ENCODE data around the gene TOX4.
"Not testable (repeated sequence)": the region's sequence is repeated elsewhere in the genome, so short reads cannot be mapped to it uniquely, and the experiment has no call there.

The TOX4 gene

DNA sequence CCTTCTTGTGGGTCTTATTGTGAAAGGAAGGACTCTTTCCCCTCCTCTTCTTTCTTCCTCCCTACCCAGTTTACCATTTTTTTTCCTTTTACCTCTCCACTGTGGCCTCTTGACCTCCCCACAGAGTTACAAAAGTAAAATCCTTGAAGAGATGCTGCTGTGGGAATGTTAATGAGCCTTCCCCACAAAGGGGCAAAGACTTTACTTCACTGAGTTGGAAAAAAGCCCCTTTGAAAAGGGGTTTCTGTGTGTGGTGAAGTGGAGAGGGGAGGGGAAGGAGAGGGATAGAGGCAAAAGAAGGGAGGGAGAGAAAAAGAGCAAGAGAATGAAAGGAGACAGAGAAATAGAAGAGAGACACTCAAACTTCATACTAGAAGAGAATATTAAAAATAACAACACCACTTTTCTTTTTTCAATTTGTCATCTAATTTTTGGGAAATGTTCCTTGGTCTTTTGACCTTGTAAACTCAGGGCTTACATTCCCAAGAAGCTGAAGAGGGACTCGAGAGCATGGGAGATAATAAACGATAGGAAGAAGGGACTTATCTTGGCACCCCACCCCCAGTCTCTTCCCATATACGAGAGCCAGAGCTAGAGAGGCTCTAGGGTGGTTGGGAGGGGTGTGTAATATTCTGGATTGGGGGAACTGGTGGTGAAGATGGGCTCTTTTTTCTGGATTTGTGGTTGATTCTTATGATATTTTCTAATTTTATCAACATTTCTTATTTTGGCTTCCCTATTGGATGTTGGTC lies 62.4 kb downstream of the TOX4 start:
- Histone ChIP-seq H3K9me3 (no peaks in the 10 kb centered on the region), H3K27me3 (peaks cover 0 to 56% of the 10 kb centered on the region in 2 donors), H3K36me3 (no peaks in the 10 kb centered on the region), H3K4me3 (no peak overlapping the region), H3K27ac (no peak overlapping the region), H3K4me1 (peaks cover 0 to 10% (median 7%) of the 10 kb centered on the region in 4 donors)
- DNase-seq: no peak
- intact Hi-C loops (cut with DNase I; ENCODE audit: low total_unique reads): no loop called here
- TF ChIP-seq, protein P1, sequence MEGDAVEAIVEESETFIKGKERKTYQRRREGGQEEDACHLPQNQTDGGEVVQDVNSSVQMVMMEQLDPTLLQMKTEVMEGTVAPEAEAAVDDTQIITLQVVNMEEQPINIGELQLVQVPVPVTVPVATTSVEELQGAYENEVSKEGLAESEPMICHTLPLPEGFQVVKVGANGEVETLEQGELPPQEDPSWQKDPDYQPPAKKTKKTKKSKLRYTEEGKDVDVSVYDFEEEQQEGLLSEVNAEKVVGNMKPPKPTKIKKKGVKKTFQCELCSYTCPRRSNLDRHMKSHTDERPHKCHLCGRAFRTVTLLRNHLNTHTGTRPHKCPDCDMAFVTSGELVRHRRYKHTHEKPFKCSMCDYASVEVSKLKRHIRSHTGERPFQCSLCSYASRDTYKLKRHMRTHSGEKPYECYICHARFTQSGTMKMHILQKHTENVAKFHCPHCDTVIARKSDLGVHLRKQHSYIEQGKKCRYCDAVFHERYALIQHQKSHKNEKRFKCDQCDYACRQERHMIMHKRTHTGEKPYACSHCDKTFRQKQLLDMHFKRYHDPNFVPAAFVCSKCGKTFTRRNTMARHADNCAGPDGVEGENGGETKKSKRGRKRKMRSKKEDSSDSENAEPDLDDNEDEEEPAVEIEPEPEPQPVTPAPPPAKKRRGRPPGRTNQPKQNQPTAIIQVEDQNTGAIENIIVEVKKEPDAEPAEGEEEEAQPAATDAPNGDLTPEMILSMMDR (IDR thresholded peaks at IDR 0.05): no peak

DNA sequence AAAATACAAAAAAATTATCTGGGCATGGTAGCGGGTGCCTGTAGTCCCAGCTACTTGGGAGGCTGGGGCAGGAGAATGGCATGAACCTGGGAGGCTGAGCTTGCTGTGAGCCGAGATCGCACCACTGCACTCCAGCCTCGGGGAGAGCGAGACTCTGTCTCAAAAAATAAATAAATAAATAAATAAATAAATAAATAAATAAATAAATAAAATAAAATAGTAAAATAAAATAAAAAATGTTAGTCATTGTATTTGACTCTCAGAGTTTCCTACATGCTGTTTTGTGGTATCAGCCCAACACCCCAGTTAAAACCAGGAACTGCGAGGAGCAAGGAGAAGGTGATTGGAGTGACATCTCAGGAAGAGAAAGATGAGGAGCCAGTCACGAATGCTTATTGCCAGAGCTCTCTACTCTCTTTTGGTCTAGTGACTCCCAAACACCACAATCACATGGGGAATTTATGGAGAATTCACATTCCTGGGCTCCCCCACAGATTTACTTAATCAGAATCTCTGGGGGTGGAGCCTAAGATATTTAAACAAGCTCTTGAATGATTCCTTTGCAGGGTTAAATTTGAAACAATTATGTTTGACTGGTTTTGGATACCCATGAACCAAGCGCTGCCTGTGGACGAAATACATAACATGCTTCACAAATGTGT lies 64.5 kb downstream of the TOX4 start:
- no peak overlapping the region for H3K27ac ChIP-seq
- H3K9me3 ChIP-seq: no peaks in the 10 kb centered on the region
- H3K4me3 ChIP-seq: no peak overlapping the region
- H3K36me3 ChIP-seq: no peaks in the 10 kb centered on the region
- H3K27me3 ChIP-seq: peaks cover 0 to 38% of the 10 kb centered on the region in 2 donors
- H3K4me1 ChIP-seq: peaks cover 0 to 5% (median 4%) of the 10 kb centered on the region in 4 donors
- DNase-seq: no peak
- intact Hi-C loops (cut with DNase I; ENCODE audit: low total_unique reads): no loop called here
- TF ChIP-seq, protein P1 (IDR thresholded peaks at IDR 0.05): no peak

DNA sequence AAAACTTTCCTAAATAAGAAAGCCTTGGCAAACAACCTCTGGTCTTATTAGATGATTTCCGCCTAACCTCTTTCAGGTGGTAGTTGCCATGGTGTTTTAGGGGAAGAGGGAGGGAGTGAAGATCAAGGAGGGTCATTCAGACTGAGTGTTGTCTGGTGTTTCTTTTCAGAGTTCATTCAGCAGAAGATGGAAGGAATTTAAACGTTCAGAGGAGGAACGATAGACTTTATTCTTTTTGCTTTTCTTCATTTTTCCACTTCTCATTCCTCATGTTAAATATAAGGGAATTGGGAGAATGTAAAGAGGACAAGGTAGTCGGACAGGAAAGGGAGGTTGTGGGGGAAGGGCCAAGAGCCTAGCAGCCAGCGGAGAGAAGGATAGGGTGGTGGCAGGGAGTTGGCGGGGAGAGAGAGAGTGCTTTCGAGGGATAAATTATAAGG lies 66.5 kb downstream of the TOX4 start:
- no peak for DNase-seq
- TF ChIP-seq, protein P1 (IDR thresholded peaks at IDR 0.05): no peak
- no peaks in the 10 kb centered on the region for H3K36me3 ChIP-seq
- intact Hi-C loops (cut with DNase I; ENCODE audit: low total_unique reads): no loop called here
- H3K9me3 ChIP-seq: no peaks in the 10 kb centered on the region
- H3K4me3 ChIP-seq: no peak overlapping the region
- no peaks in the 10 kb centered on the region for H3K4me1 ChIP-seq
- H3K27ac ChIP-seq: no peak overlapping the region
- H3K27me3 ChIP-seq: peaks cover 0 to 20% of the 10 kb centered on the region in 2 donors

DNA sequence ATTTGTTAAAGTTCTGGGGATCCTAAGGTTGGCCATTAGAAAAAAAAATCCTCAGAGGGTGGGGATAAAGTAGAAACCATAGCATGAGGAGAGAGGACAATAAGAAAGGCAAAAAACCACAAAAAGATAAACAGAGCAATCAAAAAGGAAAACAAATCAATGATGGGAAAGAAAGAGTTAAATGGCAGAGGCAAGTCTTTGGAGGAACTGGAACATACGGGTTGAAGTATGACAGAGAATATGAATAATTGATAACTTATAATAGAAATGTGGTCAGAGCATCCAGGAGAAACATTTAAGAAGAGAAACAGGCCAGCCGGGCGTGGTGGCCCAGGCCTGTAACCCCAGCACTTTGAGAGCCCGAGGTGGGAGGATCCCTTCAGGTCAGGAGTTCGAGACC lies 67.0 kb downstream of the TOX4 start:
- Histone ChIP-seq H3K27me3 (peaks cover 0 to 18% of the 10 kb centered on the region in 2 donors), H3K27ac (no peak overlapping the region), H3K36me3 (no peaks in the 10 kb centered on the region), H3K9me3 (no peaks in the 10 kb centered on the region), H3K4me3 (no peak overlapping the region), H3K4me1 (no peaks in the 10 kb centered on the region)
- no peak for DNase-seq
- intact Hi-C loops (cut with DNase I; ENCODE audit: low total_unique reads): no loop called here
- TF ChIP-seq, protein P1 (IDR thresholded peaks at IDR 0.05): no peak

DNA sequence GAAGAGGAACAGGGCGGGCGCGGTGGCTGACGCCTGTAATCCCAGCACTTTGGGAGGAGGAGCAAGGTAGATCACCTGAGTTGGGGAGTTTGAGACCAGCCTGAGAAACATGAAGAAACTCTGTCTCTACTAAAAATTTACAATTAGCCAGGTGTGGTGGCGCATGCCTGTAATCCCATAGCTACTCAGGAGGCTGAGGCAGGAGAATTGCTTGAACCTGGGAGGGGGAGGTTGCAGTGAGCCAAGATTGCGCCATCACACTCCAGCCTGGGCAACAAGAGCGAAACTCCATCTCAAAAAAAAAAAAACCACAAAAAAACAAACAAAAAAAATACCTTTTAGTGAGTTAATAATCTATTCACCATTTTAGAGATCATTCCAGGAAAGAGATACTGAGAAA lies 67.6 kb downstream of the TOX4 start:
- H3K9me3 ChIP-seq; DNase-seq; H3K4me3 ChIP-seq; H3K36me3 ChIP-seq; H3K27ac ChIP-seq; intact Hi-C loops (cut with DNase I; ENCODE audit: low total_unique reads); H3K4me1 ChIP-seq: not testable (repeated sequence)
- peaks cover 0 to 13% of the 10 kb centered on the region in 2 donors for H3K27me3 ChIP-seq
